ENCODE measurements around the gene NOC4L.

The NOC4L gene

DNA sequence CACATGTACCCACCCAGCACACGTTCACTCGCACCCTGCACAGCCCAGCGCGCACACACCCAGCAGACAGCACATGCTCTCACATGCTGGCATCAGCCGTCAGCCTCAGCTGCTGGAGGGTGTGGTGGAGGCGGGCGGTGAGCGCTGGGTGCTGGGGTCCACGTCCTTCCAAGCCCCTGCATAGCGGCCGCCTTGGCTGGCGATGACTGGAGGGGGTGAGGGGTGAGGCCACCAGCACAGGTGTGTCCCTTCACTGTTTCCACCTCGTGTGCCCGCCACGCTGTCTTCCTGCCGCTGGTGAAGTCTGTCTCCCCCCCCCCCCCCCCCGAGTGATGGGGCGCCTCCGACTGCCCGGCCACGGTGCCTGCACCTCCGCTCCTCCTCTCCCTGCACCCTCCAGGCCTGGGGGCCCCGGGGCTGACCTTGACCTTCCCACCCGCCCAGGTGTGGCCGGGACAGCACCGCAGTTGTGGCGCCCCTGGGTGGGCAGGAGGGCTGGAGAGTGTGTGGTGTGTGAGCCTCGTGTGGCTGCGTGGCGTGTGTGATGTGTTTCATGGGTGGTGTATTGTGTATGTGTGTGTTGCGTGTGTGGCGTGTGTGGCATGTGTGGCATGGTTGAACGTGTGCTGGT, 37.4 kb downstream of the NOC4L start:
- no peak overlapping the region for H3K4me3 ChIP-seq (ENCODE audit: low read depth, low read length)
- TF ChIP-seq, protein P1, sequence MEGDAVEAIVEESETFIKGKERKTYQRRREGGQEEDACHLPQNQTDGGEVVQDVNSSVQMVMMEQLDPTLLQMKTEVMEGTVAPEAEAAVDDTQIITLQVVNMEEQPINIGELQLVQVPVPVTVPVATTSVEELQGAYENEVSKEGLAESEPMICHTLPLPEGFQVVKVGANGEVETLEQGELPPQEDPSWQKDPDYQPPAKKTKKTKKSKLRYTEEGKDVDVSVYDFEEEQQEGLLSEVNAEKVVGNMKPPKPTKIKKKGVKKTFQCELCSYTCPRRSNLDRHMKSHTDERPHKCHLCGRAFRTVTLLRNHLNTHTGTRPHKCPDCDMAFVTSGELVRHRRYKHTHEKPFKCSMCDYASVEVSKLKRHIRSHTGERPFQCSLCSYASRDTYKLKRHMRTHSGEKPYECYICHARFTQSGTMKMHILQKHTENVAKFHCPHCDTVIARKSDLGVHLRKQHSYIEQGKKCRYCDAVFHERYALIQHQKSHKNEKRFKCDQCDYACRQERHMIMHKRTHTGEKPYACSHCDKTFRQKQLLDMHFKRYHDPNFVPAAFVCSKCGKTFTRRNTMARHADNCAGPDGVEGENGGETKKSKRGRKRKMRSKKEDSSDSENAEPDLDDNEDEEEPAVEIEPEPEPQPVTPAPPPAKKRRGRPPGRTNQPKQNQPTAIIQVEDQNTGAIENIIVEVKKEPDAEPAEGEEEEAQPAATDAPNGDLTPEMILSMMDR (IDR thresholded peaks at IDR 0.05; ENCODE audit: borderline replicate concordance, insufficient read depth, low read depth, low read length): no peak

- TF ChIP-seq, protein P1 (IDR thresholded peaks at IDR 0.05; ENCODE audit: borderline replicate concordance, insufficient read depth, low read depth, low read length): no peak
- no peak overlapping the region for H3K4me3 ChIP-seq (ENCODE audit: low read depth, low read length)
Observed at GRCh38 chr12:132182206-132182710, 38.0 kb downstream of the NOC4L start.

GRCh38 chr12:132182711-132183365, 38.6 kb downstream of the NOC4L start:
- TF ChIP-seq, protein P1 (IDR thresholded peaks at IDR 0.05; ENCODE audit: borderline replicate concordance, insufficient read depth, low read depth, low read length): no peak
- H3K4me3 ChIP-seq (ENCODE audit: low read depth, low read length): no peak overlapping the region

- TF ChIP-seq, protein P1 (IDR thresholded peaks at IDR 0.05; ENCODE audit: borderline replicate concordance, insufficient read depth, low read depth, low read length): no peak
- H3K4me3 ChIP-seq (ENCODE audit: low read depth, low read length): no peak overlapping the region
Observed at GRCh38 chr12:132185705-132186104, 41.4 kb downstream of the NOC4L start.

DNA sequence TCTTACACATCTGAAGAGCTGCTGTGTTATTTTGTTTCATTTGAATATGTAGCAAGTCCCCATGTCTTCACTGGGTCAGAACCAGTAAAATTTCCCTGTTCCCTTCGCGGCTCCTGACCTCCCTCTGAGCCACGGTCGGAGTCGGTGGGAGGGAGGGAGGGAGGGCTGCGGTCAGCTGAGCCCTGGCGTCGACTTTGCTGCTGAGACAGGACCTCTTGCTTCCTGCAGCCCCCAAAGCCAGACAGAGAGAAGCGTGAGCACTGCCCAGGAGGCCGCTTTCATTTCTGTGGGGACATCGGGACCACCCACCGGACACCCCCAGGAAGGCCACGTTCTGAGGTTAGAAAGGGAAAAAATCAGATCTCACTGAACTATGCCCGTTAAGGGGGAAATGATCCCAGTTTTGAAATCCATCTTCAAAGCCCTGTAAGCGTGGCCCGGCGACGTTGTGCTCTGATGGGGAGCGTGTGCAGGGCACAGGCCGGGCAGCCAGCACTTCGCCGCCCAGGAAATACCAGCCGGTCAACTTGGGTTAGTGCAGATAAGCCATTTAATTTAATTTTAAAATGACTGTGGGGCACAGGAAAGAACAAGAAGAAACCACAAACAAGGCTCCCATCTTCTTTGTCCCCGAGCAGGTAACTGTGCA, 42.1 kb downstream of the NOC4L start:
- TF ChIP-seq, protein P1 (IDR thresholded peaks at IDR 0.05; ENCODE audit: borderline replicate concordance, insufficient read depth, low read depth, low read length): no peak
- no peak overlapping the region for H3K4me3 ChIP-seq (ENCODE audit: low read depth, low read length)

DNA sequence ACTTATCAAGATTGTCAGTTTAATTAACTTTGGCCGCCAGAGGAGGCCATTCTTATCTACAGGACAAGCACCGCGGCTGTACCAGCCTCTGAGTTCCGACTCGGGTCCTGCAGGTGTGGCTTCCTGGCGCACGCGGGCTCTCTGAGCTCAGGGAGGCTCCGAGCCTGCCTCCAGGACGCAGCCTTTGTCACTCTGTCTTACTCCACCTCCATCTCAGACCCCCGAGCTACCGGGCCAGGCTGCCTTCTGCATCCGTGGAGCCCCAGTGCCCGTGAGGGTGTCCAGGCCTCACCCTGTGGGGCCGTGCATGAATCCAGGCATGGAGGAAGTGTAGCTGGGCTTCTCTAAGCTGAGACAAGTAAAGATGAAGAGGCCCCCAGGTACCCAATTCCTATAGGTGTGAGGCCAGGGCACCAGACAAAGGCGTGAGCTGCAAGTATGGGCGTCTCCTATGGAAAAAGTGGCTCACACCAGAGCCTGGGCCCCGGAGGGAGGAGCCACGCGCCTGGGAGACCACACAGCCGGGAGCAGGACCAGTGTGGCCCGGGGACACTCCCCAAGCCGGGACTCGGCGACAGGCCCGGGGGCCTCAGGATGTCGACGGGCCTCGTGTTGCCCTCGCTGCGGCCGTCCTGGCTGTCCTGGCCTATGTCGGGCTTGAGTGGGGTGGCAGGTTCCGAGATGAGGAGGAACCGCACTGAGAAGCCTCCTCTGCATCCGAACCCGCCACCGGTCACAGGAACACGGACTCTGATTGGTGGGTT, 42.8 kb downstream of the NOC4L start:
- no peak overlapping the region for H3K4me3 ChIP-seq (ENCODE audit: low read depth, low read length)
- TF ChIP-seq, protein P1 (IDR thresholded peaks at IDR 0.05; ENCODE audit: borderline replicate concordance, insufficient read depth, low read depth, low read length): no peak
